ENCODE results near the gene LTN1. TPM values are rescaled to one million over a fixed set of nuclear protein-coding genes. Genes with fewer than 3 reads are reported as not detected.

The LTN1 gene
- polyA plus RNA-seq, 3 donors: 6.0 to 14.0 (median 11.7) TPM

DNA sequence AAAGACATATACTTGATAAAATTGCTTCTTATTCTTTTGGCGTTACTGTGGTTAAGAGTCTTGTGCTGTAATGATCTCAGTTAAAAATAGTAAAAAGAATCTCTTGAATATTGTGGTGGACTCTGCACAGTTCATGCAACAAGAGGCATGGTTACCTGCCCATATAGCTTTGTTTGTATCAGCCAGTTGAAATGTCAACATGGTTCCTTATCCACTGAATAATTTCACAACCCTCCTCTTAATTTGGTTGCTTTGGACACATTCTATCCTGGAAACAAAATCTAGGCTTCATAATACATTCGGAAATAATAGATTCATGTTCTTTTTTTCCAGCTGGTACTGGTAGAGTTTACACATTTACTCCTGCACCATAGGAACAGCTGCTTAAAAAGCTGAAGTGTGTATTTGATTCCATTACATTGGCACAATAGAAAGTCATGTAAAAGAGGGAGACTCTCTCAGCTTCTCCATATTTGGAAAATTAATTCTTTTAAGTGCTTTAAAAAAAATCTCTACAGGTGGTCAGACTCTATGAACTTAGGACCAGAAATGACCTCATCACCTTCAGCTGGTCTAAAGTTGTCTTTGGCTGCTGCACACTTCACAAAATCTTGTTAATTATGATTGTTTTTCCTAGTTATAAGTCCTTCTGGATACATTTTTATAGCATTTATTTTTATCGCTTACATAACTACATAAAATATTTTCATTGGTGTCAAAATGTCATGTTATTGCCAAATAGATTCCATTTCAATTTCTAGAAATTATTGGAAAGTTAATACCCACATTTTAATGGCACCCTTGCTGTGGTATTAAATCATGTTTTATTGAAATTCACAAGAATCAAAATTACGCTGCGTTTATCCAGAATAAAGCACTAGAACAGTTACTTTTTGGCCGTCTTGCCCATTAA, 100.2 kb downstream of the LTN1 start:
- no peaks in the 10 kb centered on the region for H3K4me1 ChIP-seq (ENCODE audit: control insufficient read depth in 1 of 2, insufficient read depth in 2 of 2, low read length in 2 of 2)
- no CpG with 5 or more reads among the region's 6 CpGs for WGBS (ENCODE audit: insufficient coverage)
- no peaks in the 10 kb centered on the region for H3K27me3 ChIP-seq (ENCODE audit: control insufficient read depth in 2 of 2, insufficient read depth in 2 of 2, low read length in 2 of 2)
- H3K79me2 ChIP-seq (ENCODE audit: insufficient read depth, low read length): no peaks in the 10 kb centered on the region
- TF ChIP-seq, protein P1, sequence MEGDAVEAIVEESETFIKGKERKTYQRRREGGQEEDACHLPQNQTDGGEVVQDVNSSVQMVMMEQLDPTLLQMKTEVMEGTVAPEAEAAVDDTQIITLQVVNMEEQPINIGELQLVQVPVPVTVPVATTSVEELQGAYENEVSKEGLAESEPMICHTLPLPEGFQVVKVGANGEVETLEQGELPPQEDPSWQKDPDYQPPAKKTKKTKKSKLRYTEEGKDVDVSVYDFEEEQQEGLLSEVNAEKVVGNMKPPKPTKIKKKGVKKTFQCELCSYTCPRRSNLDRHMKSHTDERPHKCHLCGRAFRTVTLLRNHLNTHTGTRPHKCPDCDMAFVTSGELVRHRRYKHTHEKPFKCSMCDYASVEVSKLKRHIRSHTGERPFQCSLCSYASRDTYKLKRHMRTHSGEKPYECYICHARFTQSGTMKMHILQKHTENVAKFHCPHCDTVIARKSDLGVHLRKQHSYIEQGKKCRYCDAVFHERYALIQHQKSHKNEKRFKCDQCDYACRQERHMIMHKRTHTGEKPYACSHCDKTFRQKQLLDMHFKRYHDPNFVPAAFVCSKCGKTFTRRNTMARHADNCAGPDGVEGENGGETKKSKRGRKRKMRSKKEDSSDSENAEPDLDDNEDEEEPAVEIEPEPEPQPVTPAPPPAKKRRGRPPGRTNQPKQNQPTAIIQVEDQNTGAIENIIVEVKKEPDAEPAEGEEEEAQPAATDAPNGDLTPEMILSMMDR (IDR thresholded peaks at IDR 0.05): no peak
- intact Hi-C loops (cut with micrococcal nuclease): no loop called here
- H3K4me3 Mint-ChIP-seq: no peak overlapping the region
- no peak for DNase-seq
- no peaks in the 10 kb centered on the region for H3K36me3 Mint-ChIP-seq
- no peak overlapping the region for H2AFZ ChIP-seq (ENCODE audit: insufficient read depth, low read depth, low read length, poor library complexity, severe bottlenecking)
- no peak overlapping the region for H3K9ac ChIP-seq (ENCODE audit: insufficient read depth, low read length, poor library complexity, severe bottlenecking)
- peaks cover 2 to 11% (median 5%) of the 10 kb centered on the region in 3 donors for H3K27me3 Mint-ChIP-seq (ENCODE audit: low read depth in 3 of 3)
- H3K27ac ChIP-seq (ENCODE audit: low read depth in 1 of 2, low read length in 2 of 2): no peak overlapping the region
- H3K27ac Mint-ChIP-seq: no peak overlapping the region
- H4K20me1 ChIP-seq (ENCODE audit: insufficient read depth, low read length): no peaks in the 10 kb centered on the region
- no peaks in the 10 kb centered on the region for H3K4me1 Mint-ChIP-seq
- H3K9me3 Mint-ChIP-seq: peaks cover 0 to 3% (median 2%) of the 10 kb centered on the region in 7 donors
- H3K4me2 ChIP-seq (replicated peaks; ENCODE audit: extremely low read depth, low read length, poor library complexity, severe bottlenecking): no peak overlapping the region
- no peaks in the 10 kb centered on the region for H3K9me3 ChIP-seq (replicated peaks in 1 of 2; ENCODE audit: control insufficient read depth in 1 of 2, insufficient read depth in 1 of 2, low read length in 2 of 2)
- H3K36me3 ChIP-seq (replicated peaks in 1 of 2; ENCODE audit: control insufficient read depth in 1 of 2, insufficient read depth in 2 of 2, low read length in 2 of 2): no peaks in the 10 kb centered on the region
- no peak overlapping the region for H3K4me3 ChIP-seq (replicated peaks in 1 of 3; ENCODE audit: low read depth in 2 of 3, low read length in 3 of 3)

GRCh38 chr21:28885853-28886177, 106.9 kb downstream of the LTN1 start:
- TF ChIP-seq, protein P1 (IDR thresholded peaks at IDR 0.05): no peak
- peak overlapping the region; percentile 89 for H2AFZ ChIP-seq (ENCODE audit: insufficient read depth, low read depth, low read length, poor library complexity, severe bottlenecking)

More at GRCh38 chr21:28885853-28886177, 106.9 kb downstream of the LTN1 start:
- Histone ChIP-seq H3K9ac (ENCODE audit: insufficient read depth, low read length, poor library complexity, severe bottlenecking) (no peak overlapping the region), H3K9me3 (replicated peaks in 1 of 2; ENCODE audit: control insufficient read depth in 1 of 2, insufficient read depth in 1 of 2, low read length in 2 of 2) (no peaks in the 10 kb centered on the region), H4K20me1 (ENCODE audit: insufficient read depth, low read length) (no peaks in the 10 kb centered on the region), H3K27me3 (ENCODE audit: control insufficient read depth in 2 of 2, insufficient read depth in 2 of 2, low read length in 2 of 2) (no peaks in the 10 kb centered on the region), H3K4me1 (ENCODE audit: control insufficient read depth in 1 of 2, insufficient read depth in 2 of 2, low read length in 2 of 2) (peaks cover 6 to 14% of the 10 kb centered on the region in 2 donors), H3K27ac (ENCODE audit: low read depth in 1 of 2, low read length in 2 of 2) (no peak overlapping the region), H3K4me3 (replicated peaks in 1 of 3; ENCODE audit: low read depth in 2 of 3, low read length in 3 of 3) (peak overlapping the region in 1 of 3 experiments; percentile 78), H3K4me2 (replicated peaks; ENCODE audit: extremely low read depth, low read length, poor library complexity, severe bottlenecking) (no peak overlapping the region), H3K79me2 (ENCODE audit: insufficient read depth, low read length) (no peaks in the 10 kb centered on the region), H3K36me3 (replicated peaks in 1 of 2; ENCODE audit: control insufficient read depth in 1 of 2, insufficient read depth in 2 of 2, low read length in 2 of 2) (peaks cover 4 to 13% of the 10 kb centered on the region in 2 donors)
- H3K27ac Mint-ChIP-seq: peak overlapping the region in 1 of 7 donors; percentile 13
- no CpG with 5 or more reads among the region's 6 CpGs for WGBS (ENCODE audit: insufficient coverage)
- peaks cover 13% of the 10 kb centered on the region for H3K4me1 Mint-ChIP-seq
- no peak overlapping the region for H3K4me3 Mint-ChIP-seq
- peaks cover 0 to 9% (median 3%) of the 10 kb centered on the region in 7 donors for H3K9me3 Mint-ChIP-seq
- peaks cover 8 to 10% of the 10 kb centered on the region in 2 donors for H3K36me3 Mint-ChIP-seq
- intact Hi-C loops (cut with micrococcal nuclease): loop anchor here in 1 of 2 donors (5.0 kb wide), 1 partner anchor 106 kb away; the partner anchor contains the start of gene LTN1
- peaks cover 2 to 11% (median 5%) of the 10 kb centered on the region in 3 donors for H3K27me3 Mint-ChIP-seq (ENCODE audit: low read depth in 3 of 3)
- DNase-seq: no peak
